Adrenal gland (tissue), 12 donors: Measurements from ENCODE around the gene EGFLAM. TPM values are rescaled to one million over a fixed set of nuclear protein-coding genes. Genes with fewer than 3 reads are reported as not detected.
A peak's percentile ranks its signal among the peaks of the same experiment; 100 is the strongest.

ENCODE experiments used
- DNase-seq, 7 donors: peaks; one replicate each; pipeline ENCODE4 v3.0.0-alpha.2; 2019 to 2020
- H3K27ac ChIP-seq, 5 donors: fragments of 200-600 bp; sonication (generic) in 4 of 5; 1 replicate in 3 of 5; 2 replicates in 2 of 5; pipeline versions ENCODE4 v1.5.1 to v1.8.0; 2016 to 2020; ENCODE audit warnings: mild to moderate bottlenecking in 1 of 5
- H3K27me3 ChIP-seq: fragments of 200-600 bp; 2 replicates; pipeline ENCODE4 v1.8.0; 2021
- H3K36me3 ChIP-seq, 2 donors: fragments of 200-600 bp; replicated peaks in 1 of 2; 1 replicate in 1 of 2; 2 replicates in 1 of 2; pipeline versions ENCODE4 v1.5.1 to v1.8.0; 2018 to 2022
- H3K4me1 ChIP-seq, 2 donors: fragments of 200-600 bp; replicated peaks in 1 of 2; 1 replicate in 1 of 2; 2 replicates in 1 of 2; pipeline versions ENCODE4 v1.5.1 to v1.8.0; 2018 to 2021
- H3K4me3 ChIP-seq, 4 donors: fragments of 200-600 bp; sonication (generic) in 3 of 4; one replicate each; pipeline ENCODE4 v1.5.1; 2016 to 2018
- H3K9me3 ChIP-seq, 3 donors: fragments of 200-600 bp; sonication (generic) in 1 of 3; replicated peaks in 1 of 3; 1 replicate in 2 of 3; 2 replicates in 1 of 3; pipeline versions ENCODE4 v1.5.1 to v1.8.0; 2016 to 2021
- POLR2A ChIP-seq, 2 donors: fragments of 450-650 bp; IDR thresholded peaks; one replicate each; pipeline ENCODE4 v1.6.1; 2017; ENCODE audit warnings: antibody characterized with exemption in 2 of 2, mild to moderate bottlenecking in 2 of 2, moderate library complexity in 1 of 2
- WGBS, 4 donors: extraction: QIAGEN DNeasy Blood & Tissue Kit in 2 of 4; methylation state at CpG; one replicate each; pipeline versions ENCODE4 v1.1.5 to v1.1.7; 2013 to 2017; 5-methylcytosine and 5-hydroxymethylcytosine counted together
- intact Hi-C, 2 donors: fragments of 100-400 bp; cut with DNase I; formaldehyde crosslinking; loops; one replicate each; pipeline versions ENCODE4 v1.14.1 to v1.15.0; 2022 to 2023
- polyA plus RNA-seq, 3 donors: library from polyadenylated mRNA; stranded (reverse); fragments of 200-250 nt in 2 of 3; fragments of 350-450 nt in 1 of 3; fragmentation: Illumina TruSeq in 1 of 3; extraction: RNeasy Lipid Tissue Mini Kit (QIAGEN cat#74804) in 1 of 3; gene quantifications; one replicate each; pipeline ENCODE4 v1.2.3, GENCODE V29; 2013 to 2014
- total RNA-seq, 9 donors: library from RNA; depleted of rRNA in 4 of 9; stranded (reverse); fragments of >200 nt in 4 of 9; fragments of 120-200 nt in 1 of 9; fragmentation: NEBNext Ultra II Directional in 1 of 9; extraction: Animal tissue kit (Norgen Biotek cat#: 25700) in 1 of 9; gene quantifications; one replicate each; pipeline versions ENCODE4 v1.1.0 to v1.2.4, GENCODE V29; 2013 to 2023
- TF ChIP-seq, protein P1 (sequence below), 6 experiments: fragments of 450-650 bp in 4 of 6; fragments of 200-600 bp in 2 of 6; sonication (generic) in 1 of 6; IDR thresholded peaks; 1 replicate in 5 of 6; 2 replicates in 1 of 6; pipeline versions ENCODE4 v1.5.1 to v1.8.0; 2016 to 2021; ENCODE audit warnings: antibody characterized with exemption in 6 of 6, mild to moderate bottlenecking in 2 of 6, moderate library complexity in 1 of 6
- donor health status: healthy with polysubstance abuse.
- donor health status: Bipolar disorder and iron deficiency.
- donor health status: DM: yes; HTN: yes; CAD: no.
- donor health status: DM: no; HTN: no; CAD: no.
- donor health status: DM: no; HTN: no; CAD: no.
- donor health status: DM: yes; HTN: yes; CAD: no.

The EGFLAM gene
- total and polyA plus RNA-seq, 12 donors, result 4.4 to 29.0 (median 16.1) TPM

DNA sequence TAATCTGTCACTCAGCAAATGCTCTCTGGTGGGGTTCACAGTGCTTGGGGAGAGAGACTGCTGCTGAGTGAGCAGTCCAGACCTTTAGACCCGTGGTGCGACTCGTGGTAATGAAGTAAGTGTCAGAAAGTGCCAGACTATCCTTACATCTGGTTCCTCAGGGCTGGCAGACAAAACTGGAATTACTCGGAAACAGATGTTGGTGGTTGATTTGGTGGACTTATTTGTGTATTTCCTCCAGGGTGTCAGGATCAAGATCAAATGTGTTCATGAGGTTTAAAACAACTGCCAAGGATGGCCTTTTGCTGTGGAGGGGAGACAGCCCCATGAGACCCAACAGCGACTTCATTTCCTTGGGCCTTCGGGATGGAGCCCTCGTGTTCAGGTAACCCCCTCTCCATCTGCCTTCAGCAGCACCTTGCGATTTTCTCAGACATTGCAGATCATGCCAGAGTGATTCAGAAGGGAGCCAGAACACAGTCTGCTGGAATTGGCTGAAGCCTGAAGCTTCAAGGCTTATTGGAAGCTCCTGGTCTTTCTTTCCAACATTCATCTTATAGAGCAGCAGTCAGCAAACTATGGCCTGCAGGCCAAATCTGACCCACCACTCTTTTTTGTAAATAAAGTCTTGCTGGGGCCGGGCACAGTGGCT is 192.8 kb downstream of the EGFLAM start:
- no peaks in the 10 kb centered on the region for H3K27me3 ChIP-seq
- no peaks in the 10 kb centered on the region for H3K9me3 ChIP-seq
- 78 to 87% (median 81%) methylated on average over 9 of the region's 9 CpGs for WGBS, 4 donors
- H3K36me3 ChIP-seq, result no peaks in the 10 kb centered on the region
- H3K27ac ChIP-seq, result no peak overlapping the region
- peak in 1 of 7 donors; percentile 45 for DNase-seq
- H3K4me1 ChIP-seq, result no peaks in the 10 kb centered on the region
- intact Hi-C loops, result no loop called here
- no peak overlapping the region for H3K4me3 ChIP-seq
- TF ChIP-seq, protein P1, sequence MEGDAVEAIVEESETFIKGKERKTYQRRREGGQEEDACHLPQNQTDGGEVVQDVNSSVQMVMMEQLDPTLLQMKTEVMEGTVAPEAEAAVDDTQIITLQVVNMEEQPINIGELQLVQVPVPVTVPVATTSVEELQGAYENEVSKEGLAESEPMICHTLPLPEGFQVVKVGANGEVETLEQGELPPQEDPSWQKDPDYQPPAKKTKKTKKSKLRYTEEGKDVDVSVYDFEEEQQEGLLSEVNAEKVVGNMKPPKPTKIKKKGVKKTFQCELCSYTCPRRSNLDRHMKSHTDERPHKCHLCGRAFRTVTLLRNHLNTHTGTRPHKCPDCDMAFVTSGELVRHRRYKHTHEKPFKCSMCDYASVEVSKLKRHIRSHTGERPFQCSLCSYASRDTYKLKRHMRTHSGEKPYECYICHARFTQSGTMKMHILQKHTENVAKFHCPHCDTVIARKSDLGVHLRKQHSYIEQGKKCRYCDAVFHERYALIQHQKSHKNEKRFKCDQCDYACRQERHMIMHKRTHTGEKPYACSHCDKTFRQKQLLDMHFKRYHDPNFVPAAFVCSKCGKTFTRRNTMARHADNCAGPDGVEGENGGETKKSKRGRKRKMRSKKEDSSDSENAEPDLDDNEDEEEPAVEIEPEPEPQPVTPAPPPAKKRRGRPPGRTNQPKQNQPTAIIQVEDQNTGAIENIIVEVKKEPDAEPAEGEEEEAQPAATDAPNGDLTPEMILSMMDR (IDR thresholded peaks at IDR 0.05), result no peak
- no peak for TF ChIP-seq POLR2A (IDR thresholded peaks at IDR 0.05)

DNA sequence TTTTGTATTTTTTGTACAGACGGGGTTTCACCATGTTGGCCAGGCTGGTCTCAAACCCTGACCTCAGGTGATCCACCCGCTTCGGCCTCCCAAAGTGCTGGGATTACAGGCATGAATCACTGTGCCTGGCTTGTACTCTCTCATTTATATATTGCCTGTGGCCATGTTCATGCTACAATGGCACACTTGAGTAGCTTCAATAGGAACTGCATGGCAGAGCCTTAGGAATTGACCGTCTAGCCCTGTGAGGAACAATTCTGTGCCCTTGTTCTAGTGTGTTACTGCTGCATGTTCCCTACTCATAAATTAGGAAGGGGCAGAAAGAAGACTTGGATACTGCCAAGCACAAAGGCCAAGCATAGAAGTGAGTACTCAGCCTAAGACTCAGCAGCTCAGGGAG is 193.8 kb downstream of the EGFLAM start:
- Histone ChIP-seq H3K4me3 (no peak overlapping the region), H3K36me3 (no peaks in the 10 kb centered on the region), H3K4me1 (no peaks in the 10 kb centered on the region), H3K27ac (no peak overlapping the region), H3K27me3 (no peaks in the 10 kb centered on the region), H3K9me3 (no peaks in the 10 kb centered on the region)
- peak in 1 of 7 donors; percentile 28 for DNase-seq
- TF ChIP-seq, protein P1 (IDR thresholded peaks at IDR 0.05), result no peak
- no peak for TF ChIP-seq POLR2A (IDR thresholded peaks at IDR 0.05)
- WGBS, 4 donors, result 89 to 96% (median 92%) methylated on average over 4 of the region's 4 CpGs
- intact Hi-C loops, result no loop called here

DNA sequence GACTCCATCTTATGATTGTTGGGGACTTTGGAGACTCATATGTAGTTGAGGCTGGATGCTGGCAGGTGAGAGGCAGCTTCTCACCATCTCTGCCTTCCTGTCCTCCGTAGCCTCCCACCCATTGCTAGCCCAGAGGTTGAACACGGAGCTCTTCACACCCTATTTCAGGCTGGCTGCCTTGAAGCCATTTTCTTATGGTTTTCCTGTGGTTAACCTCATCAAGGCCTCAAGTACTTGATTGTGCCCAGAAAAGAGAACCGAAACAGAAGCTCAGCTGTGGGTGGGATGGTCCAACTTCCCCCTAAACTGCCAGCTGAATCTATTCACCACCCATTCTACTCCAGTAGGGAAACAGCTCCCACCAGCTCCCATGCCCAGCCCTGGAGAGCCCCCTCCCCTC is 195.1 kb downstream of the EGFLAM start:
- peak in 1 of 7 donors; percentile 49 for DNase-seq
- TF ChIP-seq POLR2A (IDR thresholded peaks at IDR 0.05), result no peak
- TF ChIP-seq, protein P1 (IDR thresholded peaks at IDR 0.05), result no peak
- Histone ChIP-seq H3K27me3 (peaks cover 7% of the 10 kb centered on the region), H3K27ac (no peak overlapping the region), H3K9me3 (no peaks in the 10 kb centered on the region), H3K4me3 (no peak overlapping the region), H3K4me1 (no peaks in the 10 kb centered on the region), H3K36me3 (no peaks in the 10 kb centered on the region)
- 68 to 86% (median 77%) methylated on average over 3 of the region's 3 CpGs for WGBS, 4 donors
- intact Hi-C loops, result no loop called here

DNA sequence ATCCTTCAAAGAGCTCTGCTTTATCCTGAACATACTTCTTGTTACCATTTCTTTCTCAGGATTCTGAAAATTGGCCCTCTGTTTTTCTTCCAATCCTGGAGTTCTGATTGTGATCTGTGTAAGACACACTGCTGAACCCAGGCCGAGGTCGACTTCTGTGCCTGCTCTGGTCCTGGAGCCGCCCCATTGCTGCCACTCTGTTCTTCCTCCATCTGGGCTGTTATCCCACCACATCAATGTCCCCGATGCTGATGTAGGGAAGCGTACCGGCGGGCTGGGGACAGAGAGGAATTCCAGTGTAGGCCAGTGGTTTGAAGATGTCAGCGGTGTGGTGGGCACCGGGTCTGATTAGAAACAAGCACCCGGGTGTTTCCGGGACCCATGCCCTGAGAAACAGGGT is 195.6 kb downstream of the EGFLAM start:
- no peak overlapping the region for H3K27ac ChIP-seq
- H3K9me3 ChIP-seq, result no peaks in the 10 kb centered on the region
- no peaks in the 10 kb centered on the region for H3K36me3 ChIP-seq
- H3K4me3 ChIP-seq, result no peak overlapping the region
- WGBS, 4 donors, result 84 to 90% (median 85%) methylated on average over 10 to 11 of the region's 11 CpGs
- intact Hi-C loops, result no loop called here
- H3K4me1 ChIP-seq, result no peaks in the 10 kb centered on the region
- DNase-seq, result peak in 1 of 7 donors; percentile 41
- peaks cover 7% of the 10 kb centered on the region for H3K27me3 ChIP-seq
- TF ChIP-seq POLR2A (IDR thresholded peaks at IDR 0.05), result no peak
- TF ChIP-seq, protein P1 (IDR thresholded peaks at IDR 0.05), result no peak
